Measurements from ENCODE around the gene PTGER3. TPM values are rescaled to one million over a fixed set of nuclear protein-coding genes. Genes with fewer than 3 reads are reported as not detected.

Gene PTGER3
- polyA plus RNA-seq, 3 donors: 0.29 TPM; not detected in 2

DNA sequence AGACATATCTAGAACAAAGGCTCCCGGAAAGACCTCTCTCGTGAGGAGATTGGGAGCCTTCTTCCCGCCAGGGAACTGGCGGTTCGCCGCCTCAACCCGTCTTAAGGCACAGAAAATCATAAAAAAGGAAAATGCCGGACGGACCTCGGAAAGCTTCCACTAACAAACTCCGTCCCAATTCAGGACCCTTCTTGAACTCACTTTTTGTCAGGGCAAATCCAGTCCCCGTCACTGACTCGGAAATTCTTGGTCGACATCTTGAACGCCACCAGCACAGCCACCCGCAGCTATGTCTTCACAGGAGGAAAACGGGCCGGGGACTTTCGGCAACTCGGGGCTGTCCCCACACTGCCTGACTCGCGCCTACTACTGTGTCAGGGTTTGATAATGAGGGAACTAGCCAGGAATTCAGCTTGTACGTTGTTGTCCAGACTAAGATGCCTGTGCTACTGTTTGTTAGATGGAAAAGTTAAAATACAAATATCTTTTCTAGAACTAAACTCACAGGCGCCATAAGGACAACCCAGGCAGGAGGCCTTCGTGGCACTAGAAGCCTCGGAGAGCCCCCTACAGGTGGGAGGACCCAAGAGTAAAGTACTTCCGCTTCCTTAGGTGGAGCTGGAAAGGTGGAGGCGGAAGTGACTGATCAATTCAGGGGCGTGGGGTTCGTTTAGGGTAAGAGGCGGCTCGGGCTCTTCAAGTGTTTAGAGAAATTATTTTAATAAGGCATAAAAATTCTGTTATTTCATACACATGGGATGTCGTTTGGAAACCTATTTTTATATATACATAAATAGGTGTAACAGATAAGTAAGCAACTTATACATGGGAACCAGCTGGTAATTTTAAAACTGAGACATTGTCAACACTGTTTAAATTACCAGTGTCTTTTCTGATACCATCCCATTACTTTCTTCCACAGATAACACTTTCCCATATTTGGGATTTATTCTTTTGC lies 33.4 kb upstream of the PTGER3 start, which contains the start of gene ZRANB2:
TSS of gene ZRANB2 (minus strand) at position 297 of the 958 bp plus-strand sequence. CDS start at position 257, 40 bp downstream.
- intact Hi-C loops (cut with micrococcal nuclease): loop anchor here (5.0 to 10.0 kb wide), 2 partner anchors 874 to 876 kb away; partner anchors contain the start of gene LRRC40 (in 2 of the 2)

More for the DNA sequence above, 33.4 kb upstream of the PTGER3 start, which contains the start of gene ZRANB2:
- Mint-ChIP-seq H3K4me1 (peaks cover 16% of the 10 kb centered on the region), H3K4me3 (peak within 1 kb of the TSS; percentile 94 to 98), H3K36me3 (peaks cover 16 to 18% of the 10 kb centered on the region in 2 donors), H3K9me3 (peaks cover 2 to 7% (median 4%) of the 10 kb centered on the region in 7 donors), H3K27ac (peak within 1 kb of the TSS; percentile 97 to 99 (median 99)), H3K27me3 (ENCODE audit: low read depth in 3 of 3) (peaks cover 2 to 9% (median 7%) of the 10 kb centered on the region in 3 donors)
- H3K9ac ChIP-seq (ENCODE audit: insufficient read depth, low read length, poor library complexity, severe bottlenecking): peak within 1 kb of the TSS; percentile 87
- peaks cover 24% of the 10 kb centered on the region in 2 donors for H3K36me3 ChIP-seq (replicated peaks in 1 of 2; ENCODE audit: control insufficient read depth in 1 of 2, insufficient read depth in 2 of 2, low read length in 2 of 2)
- H2AFZ ChIP-seq (ENCODE audit: insufficient read depth, low read depth, low read length, poor library complexity, severe bottlenecking): peak within 1 kb of the TSS; percentile 88
- peaks cover 23% of the 10 kb centered on the region for H4K20me1 ChIP-seq (ENCODE audit: insufficient read depth, low read length)
- H3K27ac ChIP-seq (ENCODE audit: low read depth in 1 of 2, low read length in 2 of 2): peak within 1 kb of the TSS; percentile 81 to 98
- H3K4me2 ChIP-seq (replicated peaks; ENCODE audit: extremely low read depth, low read length, poor library complexity, severe bottlenecking): peak within 1 kb of the TSS; percentile 89
- peak; percentile 85 to 97 (median 93) for DNase-seq
- H3K9me3 ChIP-seq (replicated peaks in 1 of 2; ENCODE audit: control insufficient read depth in 1 of 2, insufficient read depth in 1 of 2, low read length in 2 of 2): peaks cover 0 to 3% of the 10 kb centered on the region in 2 donors
- TF ChIP-seq, protein P1, sequence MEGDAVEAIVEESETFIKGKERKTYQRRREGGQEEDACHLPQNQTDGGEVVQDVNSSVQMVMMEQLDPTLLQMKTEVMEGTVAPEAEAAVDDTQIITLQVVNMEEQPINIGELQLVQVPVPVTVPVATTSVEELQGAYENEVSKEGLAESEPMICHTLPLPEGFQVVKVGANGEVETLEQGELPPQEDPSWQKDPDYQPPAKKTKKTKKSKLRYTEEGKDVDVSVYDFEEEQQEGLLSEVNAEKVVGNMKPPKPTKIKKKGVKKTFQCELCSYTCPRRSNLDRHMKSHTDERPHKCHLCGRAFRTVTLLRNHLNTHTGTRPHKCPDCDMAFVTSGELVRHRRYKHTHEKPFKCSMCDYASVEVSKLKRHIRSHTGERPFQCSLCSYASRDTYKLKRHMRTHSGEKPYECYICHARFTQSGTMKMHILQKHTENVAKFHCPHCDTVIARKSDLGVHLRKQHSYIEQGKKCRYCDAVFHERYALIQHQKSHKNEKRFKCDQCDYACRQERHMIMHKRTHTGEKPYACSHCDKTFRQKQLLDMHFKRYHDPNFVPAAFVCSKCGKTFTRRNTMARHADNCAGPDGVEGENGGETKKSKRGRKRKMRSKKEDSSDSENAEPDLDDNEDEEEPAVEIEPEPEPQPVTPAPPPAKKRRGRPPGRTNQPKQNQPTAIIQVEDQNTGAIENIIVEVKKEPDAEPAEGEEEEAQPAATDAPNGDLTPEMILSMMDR (IDR thresholded peaks at IDR 0.05): peak; percentile 70
- H3K4me1 ChIP-seq (ENCODE audit: control insufficient read depth in 1 of 2, insufficient read depth in 2 of 2, low read length in 2 of 2): peaks cover 7 to 20% of the 10 kb centered on the region in 2 donors
- H3K79me2 ChIP-seq (ENCODE audit: insufficient read depth, low read length): peaks cover 46% of the 10 kb centered on the region
- H3K27me3 ChIP-seq (ENCODE audit: control insufficient read depth in 2 of 2, insufficient read depth in 2 of 2, low read length in 2 of 2): peaks cover 0 to 3% of the 10 kb centered on the region in 2 donors
- peak within 1 kb of the TSS; percentile 88 to 98 (median 97) for H3K4me3 ChIP-seq (replicated peaks in 1 of 3; ENCODE audit: low read depth in 2 of 3, low read length in 3 of 3)
- WGBS (ENCODE audit: insufficient coverage): under 1% methylated on average over 18 of the region's 33 CpGs

Measured in CD14-positive monocyte (primary cell).